IPS-18a (cell line): Measurements from ENCODE around the gene NR2C2.

ENCODE experiments used
- H3K27ac ChIP-seq: one replicate; pipeline ENCODE4 v1.5.1; 2013; ENCODE audit warnings: low read length
- H3K27me3 ChIP-seq: one replicate; pipeline ENCODE4 v1.6.1; 2013; ENCODE audit warnings: mild to moderate bottlenecking, low read length; ENCODE audit not compliant: control insufficient read depth, insufficient read depth
- H3K36me3 ChIP-seq: one replicate; pipeline ENCODE4 v1.6.1; 2013; ENCODE audit warnings: low read depth, low read length; ENCODE audit not compliant: control insufficient read depth
- H3K4me1 ChIP-seq: one replicate; pipeline ENCODE4 v1.6.1; 2013; ENCODE audit warnings: low read depth, low read length; ENCODE audit not compliant: control insufficient read depth
- H3K4me3 ChIP-seq: one replicate; pipeline ENCODE4 v1.5.1; 2013; ENCODE audit warnings: low read length
- H3K9ac ChIP-seq: one replicate; pipeline ENCODE4 v1.6.1; 2013; ENCODE audit warnings: mild to moderate bottlenecking, low read length, moderate library complexity
- H3K9me3 ChIP-seq: one replicate; pipeline ENCODE4 v1.6.1; 2013; ENCODE audit warnings: low read depth, low read length; ENCODE audit not compliant: control insufficient read depth

NR2C2 gene

GRCh38 chr3:14946739-14947099 is 664 bp upstream of the NR2C2 start:
- Histone ChIP-seq H3K9ac (peak overlapping the region; percentile 92), H3K4me3 (peak overlapping the region; percentile 91), H3K36me3 (peaks cover 34% of the 10 kb centered on the region), H3K27me3 (no peaks in the 10 kb centered on the region), H3K9me3 (no peaks in the 10 kb centered on the region), H3K27ac (peak overlapping the region; percentile 31), H3K4me1 (peaks cover 7% of the 10 kb centered on the region)

GRCh38 chr3:14947886-14948608 is 664 bp downstream of the NR2C2 start:
- Histone ChIP-seq H3K36me3 (peaks cover 34% of the 10 kb centered on the region), H3K4me3 (peak overlapping the region; percentile 96), H3K9ac (peak overlapping the region; percentile 96), H3K27ac (peak overlapping the region; percentile 91), H3K27me3 (no peaks in the 10 kb centered on the region), H3K4me1 (peaks cover 7% of the 10 kb centered on the region), H3K9me3 (no peaks in the 10 kb centered on the region)

DNA sequence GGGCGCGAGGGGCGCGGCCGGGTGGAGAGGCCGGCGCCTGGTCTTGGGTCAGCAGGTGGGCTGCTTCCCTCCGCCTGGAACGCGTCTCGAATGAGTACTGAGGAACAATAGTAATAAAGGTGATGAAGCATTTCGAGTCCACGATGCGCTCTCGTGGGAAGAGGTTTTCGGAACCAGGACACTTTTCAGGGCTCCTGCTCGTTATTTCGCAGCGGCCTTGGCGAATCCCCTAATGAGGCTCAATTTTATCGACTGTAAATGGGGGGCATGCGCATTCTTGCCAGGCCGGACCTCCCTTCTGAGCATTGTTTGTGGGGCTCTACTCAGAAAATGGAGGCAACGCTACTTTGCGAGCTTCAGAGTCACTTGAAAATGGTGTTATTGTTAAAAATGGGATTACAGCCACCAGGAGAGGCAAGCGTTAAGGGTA is 1.2 kb downstream of the NR2C2 start:
- H3K4me3 ChIP-seq, result peak overlapping the region; percentile 96
- H3K27ac ChIP-seq, result peak overlapping the region; percentile 98
- H3K4me1 ChIP-seq, result peaks cover 7% of the 10 kb centered on the region
- peaks cover 30% of the 10 kb centered on the region for H3K36me3 ChIP-seq
- H3K9ac ChIP-seq, result peak overlapping the region; percentile 96
- H3K9me3 ChIP-seq, result no peaks in the 10 kb centered on the region
- H3K27me3 ChIP-seq, result no peaks in the 10 kb centered on the region

- Histone ChIP-seq H3K9me3 (no peaks in the 10 kb centered on the region), H3K27ac (peak overlapping the region; percentile 98)
Measured at GRCh38 chr3:14949126-14949525, 1.7 kb downstream of the NR2C2 start.

DNA sequence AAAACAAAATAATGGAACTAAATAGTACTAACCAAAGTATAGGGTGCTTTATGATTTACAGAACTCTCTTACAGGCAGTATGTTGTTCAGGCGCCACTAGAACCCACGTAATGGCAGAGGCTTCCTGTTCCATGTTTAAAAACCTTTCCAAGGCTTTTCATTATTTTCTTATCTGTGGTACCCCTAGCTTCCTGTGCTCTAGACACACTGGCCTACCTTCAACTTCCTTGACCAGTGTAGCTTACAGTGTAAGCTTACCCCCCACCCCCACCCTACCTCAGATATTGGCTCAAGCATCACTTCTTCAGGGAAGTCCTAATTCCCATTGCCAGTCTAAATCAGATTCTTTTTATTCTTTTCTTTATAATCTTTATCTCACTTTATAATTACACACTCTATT is 2.9 kb downstream of the NR2C2 start:
- Histone ChIP-seq H3K4me1 (peaks cover 7% of the 10 kb centered on the region), H3K4me3 (no peak overlapping the region), H3K9ac (no peak overlapping the region), H3K27ac (no peak overlapping the region), H3K36me3 (peaks cover 15% of the 10 kb centered on the region), H3K9me3 (no peaks in the 10 kb centered on the region), H3K27me3 (no peaks in the 10 kb centered on the region)

More at GRCh38 chr3:14949126-14949525, 1.7 kb downstream of the NR2C2 start:
- Histone ChIP-seq H3K27me3 (no peaks in the 10 kb centered on the region), H3K4me3 (peak overlapping the region; percentile 96), H3K9ac (peak overlapping the region; percentile 96), H3K36me3 (peaks cover 25% of the 10 kb centered on the region), H3K4me1 (peaks cover 7% of the 10 kb centered on the region)

DNA sequence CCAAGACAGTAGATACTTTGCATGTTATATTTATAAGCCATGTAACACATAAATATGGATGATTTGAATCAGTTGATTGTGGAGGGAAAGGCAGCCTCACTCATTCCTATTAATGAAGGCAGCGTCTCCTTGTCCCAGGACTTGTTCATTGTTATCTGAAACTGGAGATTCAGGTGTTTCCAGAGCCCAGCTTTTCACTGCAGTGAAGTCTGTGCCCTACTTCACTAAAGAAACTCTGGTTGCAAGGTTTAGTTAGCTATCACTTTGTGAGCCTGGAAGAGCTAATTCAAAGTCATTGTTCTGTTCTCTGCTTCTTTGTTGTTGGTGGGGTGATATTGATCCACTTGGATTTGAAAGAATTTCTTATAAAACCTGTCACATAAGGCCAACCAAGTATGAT is 9.8 kb downstream of the NR2C2 start:
- Histone ChIP-seq H3K4me3 (no peak overlapping the region), H3K36me3 (peaks cover 14% of the 10 kb centered on the region), H3K27me3 (no peaks in the 10 kb centered on the region), H3K27ac (no peak overlapping the region), H3K4me1 (no peaks in the 10 kb centered on the region), H3K9me3 (no peaks in the 10 kb centered on the region), H3K9ac (no peak overlapping the region)

GRCh38 chr3:14957925-14958324 is 10.5 kb downstream of the NR2C2 start:
- Histone ChIP-seq H3K27me3 (no peaks in the 10 kb centered on the region), H3K4me1 (no peaks in the 10 kb centered on the region), H3K36me3 (peaks cover 14% of the 10 kb centered on the region), H3K27ac (no peak overlapping the region), H3K4me3 (no peak overlapping the region), H3K9ac (no peak overlapping the region), H3K9me3 (no peaks in the 10 kb centered on the region)

DNA sequence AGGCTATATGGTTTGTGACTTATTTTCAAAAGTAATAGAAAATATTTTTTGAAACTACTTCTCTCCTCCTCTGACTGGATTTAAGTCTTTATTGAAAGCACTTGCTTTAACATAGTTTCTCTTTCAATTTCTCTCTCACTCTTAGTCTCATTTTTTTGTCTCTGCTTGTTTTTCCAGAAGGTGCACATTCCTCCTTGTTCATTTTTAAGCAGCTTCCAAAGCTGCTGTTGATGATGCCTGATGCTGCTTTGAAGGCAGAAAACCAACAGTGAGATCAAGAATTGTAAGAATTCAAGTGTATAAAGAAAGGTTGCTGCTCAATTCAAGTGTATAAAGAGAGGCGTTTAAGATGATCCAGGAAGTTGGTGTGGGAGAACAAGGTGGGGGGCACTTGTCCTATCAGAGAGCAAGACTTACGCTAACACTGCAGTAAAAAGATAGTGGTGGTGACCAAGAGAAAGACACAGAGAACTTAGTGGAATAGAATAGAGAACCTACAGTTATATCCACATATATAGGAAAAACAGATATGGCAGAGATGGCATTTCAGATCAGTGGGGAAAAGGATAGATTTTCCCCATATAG is 12.1 kb downstream of the NR2C2 start:
- H3K27ac ChIP-seq, result no peak overlapping the region
- H3K4me1 ChIP-seq, result no peaks in the 10 kb centered on the region
- H3K27me3 ChIP-seq, result no peaks in the 10 kb centered on the region
- no peak overlapping the region for H3K4me3 ChIP-seq
- H3K36me3 ChIP-seq, result peaks cover 14% of the 10 kb centered on the region
- no peak overlapping the region for H3K9ac ChIP-seq
- no peaks in the 10 kb centered on the region for H3K9me3 ChIP-seq

DNA sequence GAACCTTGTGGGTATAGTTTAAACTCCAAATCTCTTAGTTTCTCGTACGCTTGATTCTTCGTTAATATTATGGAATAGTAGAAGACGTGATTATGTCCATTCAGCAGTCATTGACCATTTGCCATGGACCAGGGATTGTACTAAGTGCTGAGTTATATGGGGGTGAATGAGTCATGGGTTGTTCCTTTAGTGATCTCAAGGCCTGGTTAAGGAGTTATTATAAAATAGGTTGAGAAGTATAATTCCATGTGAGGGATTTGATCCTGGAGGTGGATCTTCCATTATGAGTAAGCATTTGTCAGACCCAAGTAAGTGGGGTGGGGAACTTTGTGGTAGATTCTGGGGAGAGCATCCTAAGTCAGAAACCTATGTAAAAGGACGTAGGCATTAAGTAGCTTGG is 15.4 kb downstream of the NR2C2 start:
- H3K4me1 ChIP-seq, result no peaks in the 10 kb centered on the region
- peaks cover 21% of the 10 kb centered on the region for H3K36me3 ChIP-seq
- H3K27me3 ChIP-seq, result no peaks in the 10 kb centered on the region
- H3K9ac ChIP-seq, result no peak overlapping the region
- no peak overlapping the region for H3K27ac ChIP-seq
- no peak overlapping the region for H3K4me3 ChIP-seq
- no peaks in the 10 kb centered on the region for H3K9me3 ChIP-seq

DNA sequence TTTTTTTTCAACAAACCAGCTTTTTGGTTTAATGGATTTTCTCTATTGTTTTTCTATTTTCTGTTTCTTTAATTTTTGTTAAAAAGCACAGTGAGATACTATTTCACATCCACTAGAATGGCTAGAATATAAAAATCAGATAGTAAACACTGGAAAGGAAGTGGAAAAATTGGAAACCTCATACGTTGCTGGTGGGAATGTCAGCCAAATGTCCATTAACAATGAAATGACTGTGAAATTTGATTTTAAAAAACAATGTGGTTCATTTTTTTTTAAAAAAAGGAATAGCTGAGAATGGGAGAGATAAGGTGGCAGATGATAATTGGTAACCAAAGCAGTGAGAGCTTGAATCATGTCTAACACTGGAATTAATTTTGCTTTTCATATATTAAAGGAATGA is 19.9 kb downstream of the NR2C2 start:
- Histone ChIP-seq H3K4me3 (no peak overlapping the region), H3K27ac (no peak overlapping the region), H3K27me3 (no peaks in the 10 kb centered on the region), H3K9ac (no peak overlapping the region), H3K36me3 (peaks cover 11% of the 10 kb centered on the region), H3K9me3 (no peaks in the 10 kb centered on the region), H3K4me1 (no peaks in the 10 kb centered on the region)

GRCh38 chr3:14969671-14970070 is 22.3 kb downstream of the NR2C2 start:
- no peak overlapping the region for H3K9ac ChIP-seq
- no peaks in the 10 kb centered on the region for H3K27me3 ChIP-seq
- H3K36me3 ChIP-seq, result peaks cover 27% of the 10 kb centered on the region
- no peaks in the 10 kb centered on the region for H3K4me1 ChIP-seq
- no peaks in the 10 kb centered on the region for H3K9me3 ChIP-seq
- H3K27ac ChIP-seq, result no peak overlapping the region
- H3K4me3 ChIP-seq, result no peak overlapping the region

DNA sequence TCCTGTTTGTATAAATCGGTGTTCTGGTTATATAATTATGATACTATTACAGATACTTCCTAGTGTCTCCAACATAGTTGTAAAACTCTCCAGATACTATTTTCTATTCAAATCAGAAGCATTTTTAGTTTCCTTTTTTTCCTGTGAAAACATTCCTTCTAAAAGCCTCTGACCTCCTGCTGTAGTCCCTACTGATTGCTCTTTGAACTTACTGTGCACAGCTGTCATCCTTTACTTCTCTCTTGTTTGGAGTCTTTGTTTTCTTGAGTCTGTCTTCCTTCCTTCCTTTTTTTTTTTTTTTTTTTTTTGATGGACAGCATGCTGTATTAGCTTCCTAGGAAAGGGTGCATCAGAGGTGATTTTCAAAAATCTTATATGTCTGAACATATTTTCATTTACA is 28.9 kb downstream of the NR2C2 start:
- Histone ChIP-seq H3K27me3 (no peaks in the 10 kb centered on the region), H3K36me3 (peaks cover 19% of the 10 kb centered on the region), H3K9me3 (no peaks in the 10 kb centered on the region), H3K4me1 (no peaks in the 10 kb centered on the region), H3K27ac (no peak overlapping the region), H3K9ac (no peak overlapping the region), H3K4me3 (no peak overlapping the region)
